ENCODE data around the gene RDH5. TPM values are rescaled to one million over a fixed set of nuclear protein-coding genes. Genes with fewer than 3 reads are reported as not detected.

RDH5 gene
- total RNA-seq, 4 donors from 2014 or later: 5.7 to 15.3 (median 9.5) TPM

- no peak overlapping the region for H3K27ac ChIP-seq
- H3K9me3 ChIP-seq: no peaks in the 10 kb centered on the region
- 25% methylated on average over 12 of the region's 13 CpGs for WGBS
- no peaks in the 10 kb centered on the region for H3K27me3 ChIP-seq
- peaks cover 7% of the 10 kb centered on the region for H3K36me3 ChIP-seq
- peaks cover 29% of the 10 kb centered on the region for H3K4me1 ChIP-seq
- H3K4me3 ChIP-seq: no peak overlapping the region
- no peak for DNase-seq (ENCODE audit: low spot score in 2 of 2)
- TF ChIP-seq POLR2A (IDR thresholded peaks at IDR 0.05) (no peak), CTCF (IDR thresholded peaks at IDR 0.05) (no peak), POLR2AphosphoS5 (IDR thresholded peaks at IDR 0.05) (no peak), EP300 (IDR thresholded peaks at IDR 0.05) (no peak)
Measured at GRCh38 chr12:55745361-55746173, 25.4 kb downstream of the RDH5 start.

GRCh38 chr12:55746174-55746912, 26.1 kb downstream of the RDH5 start:
- WGBS: 54% methylated on average over 3 of the region's 3 CpGs

GRCh38 chr12:55746913-55747231, 26.7 kb downstream of the RDH5 start:
- TF ChIP-seq EP300 (IDR thresholded peaks at IDR 0.05) (no peak), POLR2AphosphoS5 (IDR thresholded peaks at IDR 0.05) (no peak), CTCF (IDR thresholded peaks at IDR 0.05) (no peak), POLR2A (IDR thresholded peaks at IDR 0.05) (no peak)
- H3K9me3 ChIP-seq: no peaks in the 10 kb centered on the region
- H3K27ac ChIP-seq: no peak overlapping the region
- H3K4me3 ChIP-seq: no peak overlapping the region
- peaks cover 29% of the 10 kb centered on the region for H3K4me1 ChIP-seq
- DNase-seq (ENCODE audit: low spot score in 2 of 2): no peak
- H3K27me3 ChIP-seq: no peaks in the 10 kb centered on the region
- H3K36me3 ChIP-seq: peaks cover 20% of the 10 kb centered on the region

More at GRCh38 chr12:55746174-55746912, 26.1 kb downstream of the RDH5 start:
- Histone ChIP-seq H3K27me3 (no peaks in the 10 kb centered on the region), H3K9me3 (no peaks in the 10 kb centered on the region), H3K4me1 (peaks cover 29% of the 10 kb centered on the region), H3K27ac (no peak overlapping the region), H3K4me3 (no peak overlapping the region), H3K36me3 (peaks cover 15% of the 10 kb centered on the region)
- no peak for DNase-seq (ENCODE audit: low spot score in 2 of 2)
- TF ChIP-seq POLR2A (IDR thresholded peaks at IDR 0.05) (no peak), EP300 (IDR thresholded peaks at IDR 0.05) (no peak), POLR2AphosphoS5 (IDR thresholded peaks at IDR 0.05) (no peak), CTCF (IDR thresholded peaks at IDR 0.05) (no peak)

- no peak overlapping the region for H3K4me3 ChIP-seq
- no peaks in the 10 kb centered on the region for H3K9me3 ChIP-seq
- no peak for TF ChIP-seq EP300 (IDR thresholded peaks at IDR 0.05)
- no peak for TF ChIP-seq POLR2A (IDR thresholded peaks at IDR 0.05)
- TF ChIP-seq CTCF (IDR thresholded peaks at IDR 0.05): no peak
- no peak for TF ChIP-seq POLR2AphosphoS5 (IDR thresholded peaks at IDR 0.05)
- WGBS: 94% methylated on average over 15 of the region's 18 CpGs
- H3K4me1 ChIP-seq: peaks cover 24% of the 10 kb centered on the region
- peaks cover 36% of the 10 kb centered on the region for H3K36me3 ChIP-seq
- no peak overlapping the region for H3K27ac ChIP-seq
- no peaks in the 10 kb centered on the region for H3K27me3 ChIP-seq
- no peak for DNase-seq (ENCODE audit: low spot score in 2 of 2)
Measured at GRCh38 chr12:55748230-55748993, 28.2 kb downstream of the RDH5 start.

All from suprapubic skin (tissue), 4 donors.